ENCODE results near the gene CCN6. TPM values are rescaled to one million over a fixed set of nuclear protein-coding genes. Genes with fewer than 3 reads are reported as not detected.

Gene CCN6
- total RNA-seq, 2 experiments from 2014 or later, result not detected

DNA sequence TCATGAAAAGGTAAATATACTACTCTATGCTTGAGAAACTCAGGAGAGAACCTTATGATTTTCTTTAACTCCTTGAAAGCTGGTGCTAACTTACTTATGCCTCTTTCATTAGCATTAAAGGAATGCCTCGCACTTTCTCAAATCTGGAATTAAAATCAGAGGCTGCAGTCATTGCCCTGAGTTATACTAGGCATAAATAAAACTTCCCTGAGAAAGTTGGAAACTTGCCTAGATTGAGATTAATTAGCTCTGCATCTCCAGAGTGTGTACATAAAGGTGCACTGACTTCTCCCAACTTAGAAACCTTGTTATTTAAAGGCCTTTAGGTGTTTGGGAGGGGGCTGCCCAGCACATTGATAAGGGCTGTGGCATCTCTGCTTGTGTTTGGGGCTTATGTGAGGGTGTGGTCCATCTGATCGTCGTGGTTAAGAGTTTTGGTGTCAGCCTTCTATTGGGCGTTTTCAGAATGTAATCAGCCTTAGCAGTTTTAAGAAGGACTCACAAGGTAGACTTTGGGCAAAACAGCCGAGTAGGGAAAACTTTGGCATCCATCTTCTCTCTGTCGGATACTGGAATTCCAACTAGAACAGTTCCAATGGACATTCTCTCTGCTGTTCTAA, 32.1 kb upstream of the CCN6 start:
- H3K27ac Mint-ChIP-seq, result no peak overlapping the region
- Histone ChIP-seq H3K27ac (ENCODE audit: low read depth in 1 of 2, low read length in 2 of 2) (no peak overlapping the region), H3K4me1 (ENCODE audit: insufficient read depth, low read length) (peaks cover 28% of the 10 kb centered on the region), H3K27me3 (ENCODE audit: control insufficient read depth in 1 of 2, insufficient read depth in 2 of 2, low read length in 2 of 2) (no peaks in the 10 kb centered on the region), H3K36me3 (ENCODE audit: insufficient read depth, low read length) (no peaks in the 10 kb centered on the region), H3K9me3 (ENCODE audit: control insufficient read depth in 1 of 2, insufficient read depth in 1 of 2, low read length in 2 of 2) (peaks cover 0 to 3% of the 10 kb centered on the region in 2 experiments), H3K4me3 (ENCODE audit: low read length) (no peak overlapping the region)
- peaks cover 9% of the 10 kb centered on the region for H3K36me3 Mint-ChIP-seq (ENCODE audit: low read depth)
- intact Hi-C loops (cut with DNase I, micrococcal nuclease), result no loop called here
- ChIA-PET POLR2A (interaction anchor here (0.6 to 2.1 kb wide), 3 partner anchors 14 to 312 kb away, joined by 4 read pairs; no protein-coding TSS in a partner anchor), CTCF (interaction anchor here (0.8 kb wide), 1 partner anchor 16 kb away, joined by 4 read pairs; no protein-coding TSS in a partner anchor)
- H3K4me1 Mint-ChIP-seq (ENCODE audit: low read depth), result peaks cover 75% of the 10 kb centered on the region
- ATAC-seq (ENCODE audit: poor library complexity) (no peak), DNase-seq (no peak)
- no peaks in the 10 kb centered on the region for H3K27me3 Mint-ChIP-seq
- H3K9me3 Mint-ChIP-seq, result peaks cover 3% of the 10 kb centered on the region
- no peak for TF ChIP-seq CTCF (IDR thresholded peaks at IDR 0.05)
- H3K4me3 Mint-ChIP-seq, result no peak overlapping the region

GRCh38 chr6:112022749-112023148, 31.2 kb upstream of the CCN6 start:
- peaks cover 0 to 6% of the 10 kb centered on the region in 2 experiments for H3K9me3 ChIP-seq (ENCODE audit: control insufficient read depth in 1 of 2, insufficient read depth in 1 of 2, low read length in 2 of 2)
- ChIA-PET CTCF (no interaction called here), POLR2A (interaction anchor here (1.0 kb wide), 1 partner anchor 202 kb away, joined by 3 read pairs; no protein-coding TSS in a partner anchor)
- Mint-ChIP-seq H3K4me3 (no peak overlapping the region), H3K4me1 (ENCODE audit: low read depth) (peaks cover 77% of the 10 kb centered on the region), H3K27ac (no peak overlapping the region), H3K27me3 (no peaks in the 10 kb centered on the region), H3K9me3 (peaks cover 5% of the 10 kb centered on the region), H3K36me3 (ENCODE audit: low read depth) (peaks cover 11% of the 10 kb centered on the region)
- peaks cover 30% of the 10 kb centered on the region for H3K4me1 ChIP-seq (ENCODE audit: insufficient read depth, low read length)
- no peak for DNase-seq
- H3K36me3 ChIP-seq (ENCODE audit: insufficient read depth, low read length), result no peaks in the 10 kb centered on the region
- intact Hi-C loops (cut with DNase I, micrococcal nuclease), result no loop called here
- ATAC-seq (ENCODE audit: poor library complexity), result no peak
- no peak overlapping the region for H3K27ac ChIP-seq (ENCODE audit: low read depth in 1 of 2, low read length in 2 of 2)
- TF ChIP-seq CTCF (IDR thresholded peaks at IDR 0.05), result no peak
- no peaks in the 10 kb centered on the region for H3K27me3 ChIP-seq (ENCODE audit: control insufficient read depth in 1 of 2, insufficient read depth in 2 of 2, low read length in 2 of 2)
- no peak overlapping the region for H3K4me3 ChIP-seq (ENCODE audit: low read length)

DNA sequence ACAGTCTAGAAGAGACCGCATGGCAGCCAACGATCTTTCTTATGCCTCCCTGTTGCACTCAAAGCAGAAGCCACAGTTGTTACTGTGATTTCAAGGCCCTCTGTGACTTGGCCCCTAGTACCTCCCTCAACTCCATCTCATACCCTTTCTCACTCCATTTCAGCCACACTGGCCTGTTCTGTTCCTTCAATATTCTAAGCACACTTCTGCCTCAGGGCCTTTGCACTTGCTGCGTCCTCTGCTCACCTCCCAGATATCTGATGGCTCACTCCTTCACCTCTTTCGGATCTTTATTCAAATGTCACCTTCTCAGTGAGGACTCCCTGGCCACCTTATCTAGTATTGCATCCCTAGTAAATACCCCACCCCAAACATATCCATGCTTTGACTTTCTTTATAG, 29.4 kb upstream of the CCN6 start:
- H3K4me1 Mint-ChIP-seq (ENCODE audit: low read depth), result peaks cover 81% of the 10 kb centered on the region

More for the DNA sequence above, 29.4 kb upstream of the CCN6 start:
- H3K27me3 Mint-ChIP-seq, result no peaks in the 10 kb centered on the region
- no peak for ATAC-seq (ENCODE audit: poor library complexity)
- H3K36me3 Mint-ChIP-seq (ENCODE audit: low read depth), result peaks cover 16% of the 10 kb centered on the region
- H3K9me3 Mint-ChIP-seq, result peaks cover 5% of the 10 kb centered on the region
- H3K27ac Mint-ChIP-seq, result peak overlapping the region; percentile 37
- H3K27ac ChIP-seq (ENCODE audit: low read depth in 1 of 2, low read length in 2 of 2), result no peak overlapping the region
- peaks cover 46% of the 10 kb centered on the region for H3K4me1 ChIP-seq (ENCODE audit: insufficient read depth, low read length)
- no peak overlapping the region for H3K4me3 Mint-ChIP-seq
- no peaks in the 10 kb centered on the region for H3K27me3 ChIP-seq (ENCODE audit: control insufficient read depth in 1 of 2, insufficient read depth in 2 of 2, low read length in 2 of 2)
- no peaks in the 10 kb centered on the region for H3K36me3 ChIP-seq (ENCODE audit: insufficient read depth, low read length)
- TF ChIP-seq CTCF (IDR thresholded peaks at IDR 0.05), result no peak
- no peak overlapping the region for H3K4me3 ChIP-seq (ENCODE audit: low read length)
- intact Hi-C loops (cut with DNase I, micrococcal nuclease), result no loop called here
- ChIA-PET CTCF (no interaction called here), POLR2A (interaction anchor here (0.8 kb wide), 1 partner anchor 14 kb away, joined by 3 read pairs; no protein-coding TSS in a partner anchor)
- no peak for DNase-seq
- H3K9me3 ChIP-seq (ENCODE audit: control insufficient read depth in 1 of 2, insufficient read depth in 1 of 2, low read length in 2 of 2), result peaks cover 0 to 6% of the 10 kb centered on the region in 2 experiments
